Fibroblast of gingiva (primary cell): ENCODE measurements around the gene PTPRH.
A peak's percentile ranks its signal among the peaks of the same experiment; 100 is the strongest.
"Not testable (repeated sequence)": the region's sequence is repeated elsewhere in the genome, so short reads cannot be mapped to it uniquely, and the experiment has no call there.

Source experiments
- DNase-seq: peaks from one replicate; pipeline ENCODE4 v3.0.0-alpha.2; 2011; ENCODE audit warnings: low read depth

The PTPRH gene

GRCh38 chr19:55224679-55225414 is 15.5 kb upstream of the PTPRH start:
- not testable (repeated sequence) for DNase-seq

- no peak for DNase-seq
Measured at GRCh38 chr19:55224038-55224665, 14.9 kb upstream of the PTPRH start.

- no peak for DNase-seq
Measured at GRCh38 chr19:55223291-55224037, 14.2 kb upstream of the PTPRH start.

GRCh38 chr19:55220525-55220924 is 11.2 kb upstream of the PTPRH start:
- no peak for DNase-seq

GRCh38 chr19:55216461-55217198 is 7.3 kb upstream of the PTPRH start:
- DNase-seq, result peak; percentile 97

GRCh38 chr19:55213547-55213946 is 4.2 kb upstream of the PTPRH start:
- DNase-seq, result no peak

- DNase-seq, result no peak
Measured at GRCh38 chr19:55212447-55212846, 3.1 kb upstream of the PTPRH start.

GRCh38 chr19:55209693-55210472 is 582 bp upstream of the PTPRH start:
- DNase-seq, result peak; percentile 71

GRCh38 chr19:55206664-55207500 is 2.4 kb downstream of the PTPRH start:
- peak; percentile 60 for DNase-seq

- DNase-seq, result not testable (repeated sequence)
Measured at GRCh38 chr19:55202199-55202598, 7.1 kb downstream of the PTPRH start.

GRCh38 chr19:55199620-55200204 is 9.6 kb downstream of the PTPRH start:
- no peak for DNase-seq

GRCh38 chr19:55198651-55199050 is 10.7 kb downstream of the PTPRH start:
- DNase-seq, result no peak

- no peak for DNase-seq
Measured at GRCh38 chr19:55197528-55197927, 11.8 kb downstream of the PTPRH start.

GRCh38 chr19:55196803-55197202 is 12.5 kb downstream of the PTPRH start:
- DNase-seq, result no peak

GRCh38 chr19:55193481-55193880 is 15.8 kb downstream of the PTPRH start:
- no peak for DNase-seq

- DNase-seq, result peak; percentile 92
Measured at GRCh38 chr19:55189403-55189835, 19.9 kb downstream of the PTPRH start.

- no peak for DNase-seq
Measured at GRCh38 chr19:55188625-55189024, 20.7 kb downstream of the PTPRH start.

GRCh38 chr19:55186080-55186479 is 23.2 kb downstream of the PTPRH start:
- no peak for DNase-seq

- DNase-seq, result no peak
Measured at GRCh38 chr19:55181740-55182139, 27.6 kb downstream of the PTPRH start.
